ENCODE results near the gene TMLHE. TPM values are rescaled to one million over a fixed set of nuclear protein-coding genes. Genes with fewer than 3 reads are reported as not detected.
"Not testable (repeated sequence)": the region's sequence is repeated elsewhere in the genome, so short reads cannot be mapped to it uniquely, and the experiment has no call there.

TMLHE gene
- total and polyA plus RNA-seq, 2 donors from 2014 or later: 12.5 to 27.0 TPM

DNA sequence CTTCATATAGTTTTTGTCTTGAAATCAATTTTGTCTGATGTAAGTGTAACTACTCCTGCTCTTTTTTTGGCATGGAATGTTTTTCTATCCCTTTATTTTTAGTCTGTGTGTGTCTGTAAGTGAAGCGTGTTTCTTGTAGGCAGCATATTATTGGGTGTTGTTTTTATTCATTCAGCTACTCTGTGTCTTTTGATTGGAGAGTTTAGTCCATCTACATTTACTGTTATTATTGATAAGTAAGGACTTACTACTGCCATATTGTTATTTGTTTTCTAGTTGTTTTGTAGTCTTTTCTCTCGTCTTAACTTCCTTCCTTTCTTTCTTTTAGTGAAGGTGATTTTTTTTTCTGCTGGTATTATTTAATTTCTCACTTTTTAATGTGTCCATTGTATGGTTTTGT, 30.5 kb upstream of the TMLHE start:
- no peaks in the 10 kb centered on the region for H3K27me3 ChIP-seq (ENCODE audit: control insufficient read depth, insufficient read depth, low read length)
- H3K4me3 ChIP-seq (ENCODE audit: low read length in 3 of 3): no peak overlapping the region
- no peak overlapping the region for H3K27ac ChIP-seq (ENCODE audit: low read depth in 2 of 2, low read length in 2 of 2)
- DNase-seq: no peak
- FAIRE-seq: no peak
- H3K4me1 ChIP-seq (ENCODE audit: control insufficient read depth in 2 of 3, insufficient read depth in 2 of 3, low read depth in 1 of 3, low read length in 3 of 3): no peaks in the 10 kb centered on the region
- no peak for TF ChIP-seq CTCF (IDR thresholded peaks at IDR 0.05; ENCODE audit: borderline replicate concordance, extremely low read depth, insufficient read depth)
- intact Hi-C loops (cut with DNase I): no loop called here
- H3K9me3 ChIP-seq (ENCODE audit: control insufficient read depth in 2 of 3, insufficient read depth in 1 of 3, low read length in 3 of 3): no peaks in the 10 kb centered on the region
- no peak overlapping the region for H3K9ac ChIP-seq (ENCODE audit: low read length in 3 of 3)
- no peaks in the 10 kb centered on the region for H3K36me3 ChIP-seq (ENCODE audit: control insufficient read depth in 2 of 3, insufficient read depth in 3 of 3, low read length in 3 of 3)

DNA sequence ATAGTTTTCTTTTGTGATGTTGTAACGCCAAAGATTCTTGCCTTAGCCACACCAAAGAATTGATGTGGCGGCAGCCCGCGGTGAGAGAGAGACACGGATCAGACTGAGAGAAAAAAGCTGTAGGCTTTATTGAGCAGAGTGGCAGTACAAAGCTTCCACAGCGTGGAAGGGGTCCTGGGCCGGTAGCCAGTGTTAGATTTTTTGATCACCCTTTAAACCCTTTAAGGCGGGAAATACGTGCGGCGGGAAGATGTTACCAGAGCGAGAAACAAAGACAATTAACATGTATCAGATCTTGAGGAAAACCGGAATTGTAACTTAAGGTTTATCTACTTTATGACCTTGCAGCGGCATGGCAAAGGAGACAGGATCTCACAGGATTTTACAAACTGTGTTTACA, 28.6 kb upstream of the TMLHE start:
- peak in 3 of 5 donors; percentile 13 to 26 (median 22) for DNase-seq
- H3K27me3 ChIP-seq (ENCODE audit: control insufficient read depth, insufficient read depth, low read length); H3K9ac ChIP-seq (ENCODE audit: low read length in 3 of 3); H3K27ac ChIP-seq (ENCODE audit: low read depth in 2 of 2, low read length in 2 of 2); H3K4me1 ChIP-seq (ENCODE audit: control insufficient read depth in 2 of 3, insufficient read depth in 2 of 3, low read depth in 1 of 3, low read length in 3 of 3); FAIRE-seq; H3K9me3 ChIP-seq (ENCODE audit: control insufficient read depth in 2 of 3, insufficient read depth in 1 of 3, low read length in 3 of 3); H3K36me3 ChIP-seq (ENCODE audit: control insufficient read depth in 2 of 3, insufficient read depth in 3 of 3, low read length in 3 of 3); intact Hi-C loops (cut with DNase I): not testable (repeated sequence)
- peak overlapping the region; percentile 28 to 56 (median 48) for H3K4me3 ChIP-seq (ENCODE audit: low read length in 3 of 3)

DNA sequence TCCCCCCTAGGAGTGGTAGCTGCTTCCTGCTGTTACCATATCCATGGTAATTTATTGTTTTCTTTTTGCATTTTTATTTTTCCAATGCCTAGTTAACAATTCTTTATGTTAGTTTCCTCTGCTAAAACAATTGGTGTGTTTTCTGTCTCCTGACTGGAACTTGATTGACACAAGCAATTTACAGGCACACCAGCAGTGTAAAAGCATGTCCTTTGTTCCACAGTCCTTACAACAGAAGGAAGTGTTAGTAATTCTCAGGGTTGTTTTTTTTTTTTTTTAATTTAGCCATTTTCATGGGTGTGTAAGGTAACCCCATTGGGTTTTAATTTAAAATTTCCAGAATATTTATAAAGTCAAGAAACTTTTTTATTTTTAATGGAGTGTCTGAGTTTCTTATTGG, 25.0 kb upstream of the TMLHE start:
- Histone ChIP-seq H3K36me3 (ENCODE audit: control insufficient read depth in 2 of 3, insufficient read depth in 3 of 3, low read length in 3 of 3) (no peaks in the 10 kb centered on the region), H3K27ac (ENCODE audit: low read depth in 2 of 2, low read length in 2 of 2) (no peak overlapping the region), H3K4me1 (ENCODE audit: control insufficient read depth in 2 of 3, insufficient read depth in 2 of 3, low read depth in 1 of 3, low read length in 3 of 3) (no peaks in the 10 kb centered on the region), H3K4me3 (ENCODE audit: low read length in 3 of 3) (no peak overlapping the region), H3K9me3 (ENCODE audit: control insufficient read depth in 2 of 3, insufficient read depth in 1 of 3, low read length in 3 of 3) (no peaks in the 10 kb centered on the region), H3K9ac (ENCODE audit: low read length in 3 of 3) (no peak overlapping the region), H3K27me3 (ENCODE audit: control insufficient read depth, insufficient read depth, low read length) (no peaks in the 10 kb centered on the region)
- no peak for FAIRE-seq
- intact Hi-C loops (cut with DNase I): no loop called here
- no peak for TF ChIP-seq CTCF (IDR thresholded peaks at IDR 0.05; ENCODE audit: borderline replicate concordance, extremely low read depth, insufficient read depth)
- no peak for DNase-seq

DNA sequence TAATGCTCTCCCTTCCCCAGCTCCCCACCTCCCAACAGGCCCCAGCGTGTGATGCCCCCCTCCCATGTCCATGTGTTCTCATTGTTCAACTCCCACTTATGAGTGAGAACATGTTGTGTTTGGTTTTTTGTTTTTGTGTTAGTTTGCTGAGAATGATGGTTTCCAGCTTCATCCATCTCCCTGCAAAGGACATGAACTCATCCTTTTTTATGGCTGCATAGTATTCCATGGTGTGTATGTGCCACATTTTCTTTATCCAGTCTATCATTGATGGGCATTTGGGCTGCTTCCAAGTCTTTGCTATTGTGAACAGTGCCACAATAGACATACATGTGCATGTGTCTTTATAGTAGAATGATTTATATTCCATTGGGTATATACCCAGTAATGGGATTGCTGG, 22.3 kb upstream of the TMLHE start:
- H3K27ac ChIP-seq (ENCODE audit: low read depth in 2 of 2, low read length in 2 of 2); FAIRE-seq; H3K9ac ChIP-seq (ENCODE audit: low read length in 3 of 3): not testable (repeated sequence)

More for the DNA sequence above, 22.3 kb upstream of the TMLHE start:
- H3K4me3 ChIP-seq (ENCODE audit: low read length in 3 of 3); DNase-seq; H3K27me3 ChIP-seq (ENCODE audit: control insufficient read depth, insufficient read depth, low read length); H3K4me1 ChIP-seq (ENCODE audit: control insufficient read depth in 2 of 3, insufficient read depth in 2 of 3, low read depth in 1 of 3, low read length in 3 of 3); H3K9me3 ChIP-seq (ENCODE audit: control insufficient read depth in 2 of 3, insufficient read depth in 1 of 3, low read length in 3 of 3); intact Hi-C loops (cut with DNase I); H3K36me3 ChIP-seq (ENCODE audit: control insufficient read depth in 2 of 3, insufficient read depth in 3 of 3, low read length in 3 of 3): not testable (repeated sequence)
